ENCODE results near the gene XXYLT1. TPM values are rescaled to one million over a fixed set of nuclear protein-coding genes. Genes with fewer than 3 reads are reported as not detected.

XXYLT1 gene
- total RNA-seq, 2 donors from 2014 or later: 1.3 to 4.2 TPM

- intact Hi-C loops (cut with DNase I): loop anchor here (5.0 kb wide), 1 partner anchor 424 kb away; no protein-coding TSS in a partner anchor
- DNase-seq: no peak
- WGBS, 2 donors: 74% methylated on average over 12 of the region's 12 CpGs
These were observed 165.0 kb downstream of the XXYLT1 start for GRCh38 chr3:195105841-195106417.

GRCh38 chr3:195105389-195105788 is 165.6 kb downstream of the XXYLT1 start:
- H3K27me3 ChIP-seq: no peaks in the 10 kb centered on the region
- H3K9me3 ChIP-seq: no peaks in the 10 kb centered on the region
- H3K27ac ChIP-seq: no peak overlapping the region
- H3K4me3 ChIP-seq: no peak overlapping the region
- no peaks in the 10 kb centered on the region for H3K36me3 ChIP-seq (replicated peaks in 1 of 2; ENCODE audit: insufficient read depth in 1 of 2, low read depth in 2 of 2)
- ATAC-seq: no peak
- TF ChIP-seq CTCF (IDR thresholded peaks at IDR 0.05) (no peak), POLR2A (IDR thresholded peaks at IDR 0.05) (no peak)
- intact Hi-C loops (cut with DNase I): loop anchor here (5.0 kb wide), 1 partner anchor 423 kb away; no protein-coding TSS in a partner anchor
- H3K4me1 ChIP-seq: peaks cover 8% of the 10 kb centered on the region
- DNase-seq: no peak
- WGBS, 2 donors: 63 to 65% methylated on average over 13 of the region's 13 CpGs

More at GRCh38 chr3:195105841-195106417, 165.0 kb downstream of the XXYLT1 start:
- ATAC-seq: no peak
- no peak for TF ChIP-seq POLR2A (IDR thresholded peaks at IDR 0.05)
- H3K27ac ChIP-seq: no peak overlapping the region
- H3K36me3 ChIP-seq (replicated peaks in 1 of 2; ENCODE audit: insufficient read depth in 1 of 2, low read depth in 2 of 2): no peaks in the 10 kb centered on the region
- H3K4me1 ChIP-seq: peaks cover 8% of the 10 kb centered on the region
- H3K27me3 ChIP-seq: no peaks in the 10 kb centered on the region
- no peak overlapping the region for H3K4me3 ChIP-seq
- H3K9me3 ChIP-seq: no peaks in the 10 kb centered on the region

- no peak overlapping the region for H3K27ac ChIP-seq
- peaks cover 8% of the 10 kb centered on the region for H3K4me1 ChIP-seq
These were observed 166.6 kb downstream of the XXYLT1 start for GRCh38 chr3:195104340-195104739.

GRCh38 chr3:195103623-195104022 is 167.3 kb downstream of the XXYLT1 start:
- TF ChIP-seq POLR2A (IDR thresholded peaks at IDR 0.05): no peak
- no peak for TF ChIP-seq CTCF (IDR thresholded peaks at IDR 0.05)
- H3K4me1 ChIP-seq: peaks cover 8% of the 10 kb centered on the region
- no peak overlapping the region for H3K4me3 ChIP-seq
- WGBS, 2 donors: 81 to 93% methylated on average over 2 of the region's 2 CpGs
- DNase-seq (no peak), ATAC-seq (no peak)
- intact Hi-C loops (cut with DNase I): no loop called here
- H3K27ac ChIP-seq: no peak overlapping the region
- no peaks in the 10 kb centered on the region for H3K27me3 ChIP-seq
- no peaks in the 10 kb centered on the region for H3K9me3 ChIP-seq
- no peaks in the 10 kb centered on the region for H3K36me3 ChIP-seq (replicated peaks in 1 of 2; ENCODE audit: insufficient read depth in 1 of 2, low read depth in 2 of 2)

More at GRCh38 chr3:195104340-195104739, 166.6 kb downstream of the XXYLT1 start:
- Histone ChIP-seq H3K9me3 (no peaks in the 10 kb centered on the region), H3K27me3 (no peaks in the 10 kb centered on the region), H3K4me3 (no peak overlapping the region), H3K36me3 (replicated peaks in 1 of 2; ENCODE audit: insufficient read depth in 1 of 2, low read depth in 2 of 2) (no peaks in the 10 kb centered on the region)
- TF ChIP-seq CTCF (IDR thresholded peaks at IDR 0.05) (no peak), POLR2A (IDR thresholded peaks at IDR 0.05) (no peak)
- 75 to 80% methylated on average over 8 of the region's 8 CpGs for WGBS, 2 donors
- ATAC-seq (no peak), DNase-seq (peak in 1 of 4 donors; percentile 29)
- intact Hi-C loops (cut with DNase I): no loop called here

GRCh38 chr3:195102609-195103467 is 168.1 kb downstream of the XXYLT1 start:
- TF ChIP-seq CTCF (IDR thresholded peaks at IDR 0.05) (no peak), POLR2A (IDR thresholded peaks at IDR 0.05) (no peak)
- intact Hi-C loops (cut with DNase I): no loop called here
- DNase-seq: peak in 1 of 4 donors; percentile 41

More at GRCh38 chr3:195102609-195103467, 168.1 kb downstream of the XXYLT1 start:
- Histone ChIP-seq H3K4me3 (no peak overlapping the region), H3K36me3 (replicated peaks in 1 of 2; ENCODE audit: insufficient read depth in 1 of 2, low read depth in 2 of 2) (no peaks in the 10 kb centered on the region), H3K9me3 (no peaks in the 10 kb centered on the region), H3K27me3 (no peaks in the 10 kb centered on the region), H3K4me1 (peaks cover 8% of the 10 kb centered on the region), H3K27ac (no peak overlapping the region)
- 76 to 80% methylated on average over 32 of the region's 32 CpGs for WGBS, 2 donors
- peak; percentile 41 for ATAC-seq
